GM23338 (cell line): Measurements from ENCODE around the gene OR1K1. TPM values are rescaled to one million over a fixed set of nuclear protein-coding genes. Genes with fewer than 3 reads are reported as not detected.

Experiments
- ATAC-seq: fragments of 200-7000 bp; cut with Tn5 transposase; 3 replicates; pipeline ENCODE4 v1.9.1; 2020
- DNase-seq: peaks from one replicate; pipeline ENCODE4 v3.0.0-alpha.2; 2015; ENCODE audit warnings: low spot score
- H2AFZ ChIP-seq: fragments of 200-600 bp; sonication (generic); 2 replicates; pipeline ENCODE4 v1.8.0; 2016; ENCODE audit warnings: antibody characterized with exemption, mild to moderate bottlenecking, moderate library complexity
- H3F3A ChIP-seq: fragments of 200-600 bp; sonication (generic); replicated peaks from 2 replicates; pipeline ENCODE4 v1.8.0; 2017; ENCODE audit warnings: antibody characterized with exemption, mixed run types, low read depth
- H3K27ac ChIP-seq: fragments of 200-600 bp; sonication (generic); 2 replicates; pipeline ENCODE4 v1.6.1; 2016; ENCODE audit warnings: low read depth
- H3K27me3 ChIP-seq: fragments of 200-600 bp; sonication (generic); 2 replicates; pipeline ENCODE4 v1.8.0; 2016; ENCODE audit warnings: mild to moderate bottlenecking, mixed run types, moderate library complexity; ENCODE audit not compliant: insufficient read depth
- H3K36me3 ChIP-seq: fragments of 200-600 bp; sonication (generic); 2 replicates; pipeline ENCODE4 v1.8.0; 2016; ENCODE audit warnings: mild to moderate bottlenecking; ENCODE audit not compliant: insufficient read depth
- H3K4me1 ChIP-seq: fragments of 200-600 bp; sonication (generic); 2 replicates; pipeline ENCODE4 v1.8.0; 2016; ENCODE audit warnings: mild to moderate bottlenecking, moderate library complexity; ENCODE audit not compliant: insufficient read depth
- H3K4me2 ChIP-seq: fragments of 200-600 bp; sonication (generic); 2 replicates; pipeline ENCODE4 v1.7.1; 2017; ENCODE audit warnings: mixed run types
- H3K4me3 ChIP-seq: fragments of 200-600 bp; sonication (generic); 2 replicates; pipeline ENCODE4 v1.6.1; 2016; ENCODE audit warnings: mixed run types
- H3K79me2 ChIP-seq: fragments of 200-600 bp; sonication (generic); replicated peaks from 2 replicates; pipeline ENCODE4 v1.8.0; 2017; ENCODE audit warnings: mild to moderate bottlenecking; ENCODE audit not compliant: insufficient read depth
- H3K9me2 ChIP-seq: fragments of 200-600 bp; sonication (generic); 2 replicates; pipeline ENCODE4 v1.8.0; 2017; ENCODE audit not compliant: insufficient read depth
- H4K20me1 ChIP-seq: fragments of 200-600 bp; sonication (generic); replicated peaks from 2 replicates; pipeline ENCODE4 v1.8.0; 2017; ENCODE audit warnings: mild to moderate bottlenecking; ENCODE audit not compliant: insufficient read depth
- H3K27ac Mint-ChIP-seq: 2 replicates; pipeline ENCODE4 v1.8.0; 2020; ENCODE audit warnings: inconsistent platforms, mild to moderate bottlenecking, moderate library complexity, mixed read lengths
- H3K27me3 Mint-ChIP-seq: 3 replicates; pipeline ENCODE4 v1.8.0; 2022; ENCODE audit warnings: low read depth, mild to moderate bottlenecking, moderate library complexity, mixed read lengths, inconsistent platforms; ENCODE audit not compliant: insufficient read depth, poor library complexity
- H3K36me3 Mint-ChIP-seq: 3 replicates; pipeline ENCODE4 v1.8.0; 2021; ENCODE audit warnings: low read depth, mild to moderate bottlenecking, inconsistent platforms, moderate library complexity, mixed read lengths
- H3K4me1 Mint-ChIP-seq: 3 replicates; pipeline ENCODE4 v1.8.0; 2020; ENCODE audit warnings: mild to moderate bottlenecking, inconsistent platforms, mixed read lengths
- H3K4me3 Mint-ChIP-seq: 3 replicates; pipeline ENCODE4 v1.8.0; 2021; ENCODE audit warnings: moderate library complexity, mild to moderate bottlenecking, inconsistent platforms, mixed read lengths
- H3K9me3 Mint-ChIP-seq: 3 replicates; pipeline ENCODE4 v1.8.0; 2020; ENCODE audit warnings: moderate library complexity, mild to moderate bottlenecking, inconsistent platforms, mixed read lengths
- CREB1 ChIP-seq: fragments of 250-450 bp; sonication (Bioruptor Pico); IDR thresholded peaks from 2 replicates; pipeline ENCODE4 v1.5.0; 2020; ENCODE audit warnings: low read depth, mild to moderate bottlenecking, moderate library complexity
- CTCF ChIP-seq, 2 experiments: fragments of 200-600 bp in 1 of 2; sonication (generic) in 1 of 2; conservative IDR thresholded peaks; 2 replicates each; pipeline versions ENCODE4 v1.5.1 to v1.6.1; 2016 to 2017; ENCODE audit warnings: antibody characterized with exemption in 2 of 2, low read depth in 2 of 2, mild to moderate bottlenecking in 2 of 2, moderate library complexity in 1 of 2
- ETS1 ChIP-seq: IDR thresholded peaks from 2 replicates; pipeline ENCODE4 v1.6.1; 2016; ENCODE audit warnings: antibody characterized with exemption
- EZH2 ChIP-seq: fragments of 200-600 bp; sonication (generic); IDR thresholded peaks from one replicate; pipeline ENCODE4 v1.8.0; 2017; ENCODE audit warnings: antibody characterized with exemption, mild to moderate bottlenecking, low read depth; ENCODE audit not compliant: unreplicated experiment
- EZH2phosphoT487 ChIP-seq: fragments of 200-600 bp; sonication (generic); IDR thresholded peaks from one replicate; pipeline ENCODE4 v1.8.1; 2018; ENCODE audit warnings: antibody characterized with exemption; ENCODE audit not compliant: unreplicated experiment
- JUNB ChIP-seq: IDR thresholded peaks from one replicate; pipeline ENCODE4 v1.6.1; 2016; ENCODE audit warnings: antibody characterized with exemption; ENCODE audit not compliant: unreplicated experiment
- NANOG ChIP-seq: IDR thresholded peaks from 2 replicates; pipeline ENCODE4 v1.6.1; 2016; ENCODE audit warnings: antibody characterized with exemption, borderline replicate concordance
- POLR2AphosphoS5 ChIP-seq: IDR thresholded peaks from 2 replicates; pipeline ENCODE4 v1.6.1; 2016; ENCODE audit warnings: antibody characterized with exemption, low read depth
- REST ChIP-seq: IDR thresholded peaks from one replicate; pipeline ENCODE4 v1.6.1; 2018; ENCODE audit warnings: antibody characterized with exemption; ENCODE audit not compliant: unreplicated experiment
- STAT1 ChIP-seq: IDR thresholded peaks from one replicate; pipeline ENCODE4 v1.6.1; 2016; ENCODE audit warnings: antibody characterized with exemption; ENCODE audit not compliant: unreplicated experiment
- ZNF114 ChIP-seq: fragments of 250-450 bp; sonication (Bioruptor Pico); IDR thresholded peaks from 2 replicates; pipeline ENCODE4 v1.5.0; 2020; ENCODE audit warnings: mild to moderate bottlenecking, moderate library complexity
- ZNF331 ChIP-seq: fragments of 250-450 bp; sonication (Bioruptor Pico); IDR thresholded peaks from 2 replicates; pipeline ENCODE4 v1.5.0; 2020; ENCODE audit warnings: low read depth, mild to moderate bottlenecking, moderate library complexity
- ZNF462 ChIP-seq: fragments of 250-450 bp; sonication (Bioruptor Pico); IDR thresholded peaks from 2 replicates; pipeline ENCODE4 v1.5.0; 2020; ENCODE audit warnings: mild to moderate bottlenecking, moderate library complexity
- polyA plus RNA-seq: library from polyadenylated mRNA; unstranded; fragments of >200 nt; fragmentation: Nextera tagmentation; extraction: Ambion mirVana; gene quantifications from 2 replicates; pipeline ENCODE4 v1.2.1, GENCODE V29; 2016
- total RNA-seq: library from RNA; depleted of rRNA; stranded (reverse); fragments of >200 nt; shearing (Covaris generic); gene quantifications from 2 replicates; pipeline ENCODE4 v1.2.3, GENCODE V29; 2014

Gene OR1K1
- total and polyA plus RNA-seq, 2 experiments from 2014 or later, result not detected

- H3K79me2 ChIP-seq, result no peaks in the 10 kb centered on the region
- Mint-ChIP-seq H3K4me3 (no peak overlapping the region), H3K9me3 (peaks cover 6% of the 10 kb centered on the region; the same call in 1 of the 3 replicates), H3K27ac (no peak overlapping the region), H3K27me3 (peaks cover 2% of the 10 kb centered on the region), H3K36me3 (peaks cover 23% of the 10 kb centered on the region; the same call in 2 of the 3 replicates), H3K4me1 (no peaks in the 10 kb centered on the region)
- H3K4me2 ChIP-seq, result no peak overlapping the region
- peaks cover 11% of the 10 kb centered on the region for H3K36me3 ChIP-seq
- no peaks in the 10 kb centered on the region for H3F3A ChIP-seq
- TF ChIP-seq REST (no peak), POLR2AphosphoS5 (no peak), STAT1 (no peak), EZH2phosphoT487 (no peak), ZNF114 (CRISPR knock-in tag) (no peak), CREB1 (no peak), ZNF331 (no peak), EZH2 (no peak), JUNB (no peak), CTCF (conservative IDR thresholded peaks at IDR 0.05; ENCODE audit: low read depth in 2 of 2) (no peak), NANOG (no peak), ETS1 (no peak), ZNF462 (CRISPR knock-in tag) (no peak)
- H3K9me2 ChIP-seq, result no peaks in the 10 kb centered on the region
- no peak for ATAC-seq
- no peaks in the 10 kb centered on the region for H3K4me1 ChIP-seq
- H4K20me1 ChIP-seq, result no peaks in the 10 kb centered on the region
- no peaks in the 10 kb centered on the region for H3K27me3 ChIP-seq
- no peak for DNase-seq
- H2AFZ ChIP-seq, result no peak overlapping the region
- H3K4me3 ChIP-seq, result no peak overlapping the region
- H3K27ac ChIP-seq, result no peak overlapping the region
Observed at GRCh38 chr9:122844137-122844536, 44.2 kb downstream of the OR1K1 start.
